Endometrial microvascular endothelial cells (primary cell): ENCODE data around the gene MACF1. TPM values are rescaled to one million over a fixed set of nuclear protein-coding genes. Genes with fewer than 3 reads are reported as not detected.

Experiments
- in situ Hi-C: cut with HindIII; loops from 2 replicates; pipeline ENCODE4 v1.10.0; 2017; ENCODE audit warnings: low sequenced_read_pairs, low pct_unique_long_range_greater_than_20kb; ENCODE audit errors: inconsistent ontology term
- total RNA-seq: library from RNA; depleted of rRNA; stranded (reverse); fragments of >200 nt; gene quantifications from one replicate; pipeline ENCODE4 v1.2.3, GENCODE V29; 2015; ENCODE audit errors: inconsistent ontology term

The MACF1 gene
- total RNA-seq, 1 donor from 2014 or later: 183 TPM

DNA sequence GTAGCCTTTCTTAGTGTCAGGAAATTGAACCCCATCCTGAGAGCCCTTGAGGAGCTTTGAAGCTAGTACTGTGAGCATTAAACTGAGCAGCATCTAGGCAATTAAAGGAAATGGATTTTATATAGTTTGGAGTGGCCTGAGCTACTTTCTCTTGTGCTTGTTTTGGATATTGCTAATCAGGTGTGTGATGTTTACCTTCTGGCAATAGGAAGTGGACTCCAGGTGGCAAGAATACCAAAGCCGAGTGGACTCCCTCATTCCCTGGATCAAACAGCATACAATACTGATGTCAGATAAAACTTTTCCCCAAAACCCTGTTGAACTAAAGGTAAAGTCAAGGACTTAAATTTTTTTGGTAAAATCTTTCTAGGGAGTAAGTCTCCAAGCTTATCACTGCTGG is 79.4 kb downstream of the MACF1 start:
- in situ Hi-C loops: no loop called here

DNA sequence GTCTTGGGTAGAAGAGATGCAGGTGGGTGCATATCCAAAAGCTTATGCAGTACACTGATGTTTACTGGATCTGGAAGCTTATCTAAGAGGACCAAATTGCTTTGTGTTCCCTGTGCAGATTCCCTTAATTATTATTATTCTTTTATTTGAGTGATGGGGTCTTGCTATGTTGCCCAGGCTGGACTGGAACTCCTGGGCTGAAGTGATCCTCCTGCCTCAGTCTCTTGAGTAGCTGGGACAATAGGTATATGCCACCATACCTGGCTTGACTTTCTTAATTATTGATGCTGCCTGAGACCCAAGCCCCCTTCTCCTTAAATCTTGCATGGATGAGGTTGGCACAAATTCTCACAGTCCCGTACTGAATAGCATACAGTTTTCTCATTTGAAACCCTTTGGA is 83.0 kb downstream of the MACF1 start:
- in situ Hi-C loops: no loop called here

GRCh38 chr1:39288735-39289465 is 84.4 kb downstream of the MACF1 start:
- in situ Hi-C loops: no loop called here

DNA sequence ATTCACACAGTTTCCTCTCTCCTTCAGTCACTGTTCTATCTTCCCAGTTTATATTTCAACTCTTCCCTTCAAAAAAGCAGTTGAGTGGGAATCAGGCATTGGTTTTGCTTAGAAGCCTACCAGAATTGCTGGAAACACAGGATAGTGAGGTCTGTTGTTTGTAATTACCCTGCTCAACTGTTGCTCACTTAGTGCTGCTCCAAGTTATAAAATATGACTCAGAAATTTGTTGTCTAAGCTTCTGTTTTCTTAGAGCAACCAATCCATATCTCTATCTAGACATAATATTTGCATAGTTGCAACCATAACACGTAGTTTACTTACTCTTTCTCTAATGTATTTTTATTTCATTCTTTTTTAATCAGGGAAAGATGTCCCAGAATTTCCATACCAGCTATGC is 87.9 kb downstream of the MACF1 start:
- in situ Hi-C loops: no loop called here

- in situ Hi-C loops: no loop called here
These were observed 89.0 kb downstream of the MACF1 start for GRCh38 chr1:39293375-39294070.

DNA sequence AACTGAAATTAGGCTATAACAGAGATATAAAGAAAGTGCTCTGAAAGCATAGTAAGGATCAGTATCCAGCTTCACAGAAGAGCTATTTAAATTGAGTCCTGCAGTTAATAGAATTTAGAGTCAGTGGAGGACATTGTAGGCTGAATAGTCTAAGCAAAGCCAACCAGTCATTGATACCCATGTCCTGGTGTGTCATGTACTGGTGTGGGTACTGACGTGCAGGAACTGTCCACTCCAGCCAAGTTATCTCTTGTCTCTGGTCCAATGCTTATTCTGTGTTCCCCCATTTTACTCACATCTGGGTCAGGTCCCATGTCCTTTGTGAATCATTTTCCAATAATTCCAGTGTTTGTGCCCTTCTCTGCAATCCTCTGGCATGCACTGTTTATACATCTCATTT is 90.0 kb downstream of the MACF1 start:
- in situ Hi-C loops: no loop called here

DNA sequence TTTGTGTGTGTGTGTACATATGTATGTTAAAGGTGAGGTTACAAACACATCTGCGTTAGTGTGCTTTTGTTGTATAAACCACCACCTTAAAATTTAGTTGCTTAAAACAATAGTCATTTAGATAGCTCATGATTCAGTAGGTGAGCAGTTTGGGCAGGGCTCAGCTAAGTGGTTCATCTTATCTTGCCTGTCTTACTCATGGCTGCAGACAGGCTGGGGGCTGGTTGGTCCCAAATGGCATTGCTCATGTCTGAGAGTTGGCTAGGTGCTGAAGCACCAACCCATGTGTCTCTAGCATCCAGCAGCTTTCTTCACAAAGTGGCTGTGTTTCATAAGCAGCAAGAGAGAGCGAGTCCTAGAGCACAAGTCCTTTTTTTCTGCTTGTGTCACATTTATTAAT is 91.4 kb downstream of the MACF1 start:
- in situ Hi-C loops: no loop called here

DNA sequence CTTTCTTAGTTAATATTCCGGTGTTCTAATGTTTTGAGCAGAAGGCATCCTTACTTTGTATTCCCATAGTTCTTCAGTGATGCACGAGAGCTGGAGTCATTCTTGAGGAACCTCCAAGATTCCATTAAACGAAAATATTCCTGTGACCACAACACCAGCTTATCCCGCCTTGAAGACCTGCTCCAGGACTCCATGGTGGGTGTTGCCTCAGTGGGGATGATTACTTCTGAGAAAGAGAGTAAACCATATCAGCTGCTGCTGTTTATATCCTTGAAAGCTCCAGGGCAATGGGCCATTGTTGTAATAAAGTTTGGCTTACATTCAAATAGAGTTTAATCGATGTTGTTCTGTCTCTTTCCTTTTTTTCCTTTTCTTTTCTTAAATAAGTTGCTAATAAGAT is 93.1 kb downstream of the MACF1 start:
- in situ Hi-C loops: no loop called here

DNA sequence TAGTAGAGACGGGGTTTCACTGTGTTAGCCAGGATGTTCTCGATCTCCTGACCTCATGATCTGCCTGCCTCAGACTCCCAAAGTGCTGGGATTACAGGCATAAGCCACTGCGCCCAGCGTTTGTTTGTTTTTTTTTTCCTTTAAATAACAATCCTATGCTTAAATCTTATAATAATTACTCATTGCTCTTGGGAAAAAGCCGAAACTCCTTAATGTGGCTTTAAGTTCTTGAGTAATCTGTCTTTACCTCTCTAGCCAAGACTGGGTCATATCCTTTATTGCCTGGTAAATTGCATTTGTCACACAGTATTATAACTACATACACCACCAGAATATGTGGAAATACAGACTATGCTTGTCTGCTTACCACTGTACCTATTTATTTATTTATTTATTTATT is 97.1 kb downstream of the MACF1 start:
- in situ Hi-C loops: no loop called here

DNA sequence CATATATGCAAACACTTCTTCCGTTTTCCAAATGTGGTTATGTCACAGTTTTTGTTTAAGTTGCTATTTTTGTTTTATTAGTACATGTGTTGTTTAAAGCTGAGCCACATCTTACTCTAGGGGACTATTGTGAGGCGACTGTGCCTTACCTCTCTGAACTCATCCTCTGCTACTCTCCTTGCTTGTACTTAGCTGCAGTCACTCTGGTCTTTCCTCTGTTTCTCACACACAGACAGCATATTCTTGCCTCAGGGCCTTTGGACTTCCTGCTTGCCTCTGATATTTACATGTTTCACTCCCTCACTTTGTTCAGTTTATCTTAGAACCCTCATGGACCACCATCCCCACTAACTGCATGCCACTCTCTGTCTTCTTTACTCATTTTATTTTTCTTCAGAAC is 101.1 kb downstream of the MACF1 start:
- in situ Hi-C loops: no loop called here

DNA sequence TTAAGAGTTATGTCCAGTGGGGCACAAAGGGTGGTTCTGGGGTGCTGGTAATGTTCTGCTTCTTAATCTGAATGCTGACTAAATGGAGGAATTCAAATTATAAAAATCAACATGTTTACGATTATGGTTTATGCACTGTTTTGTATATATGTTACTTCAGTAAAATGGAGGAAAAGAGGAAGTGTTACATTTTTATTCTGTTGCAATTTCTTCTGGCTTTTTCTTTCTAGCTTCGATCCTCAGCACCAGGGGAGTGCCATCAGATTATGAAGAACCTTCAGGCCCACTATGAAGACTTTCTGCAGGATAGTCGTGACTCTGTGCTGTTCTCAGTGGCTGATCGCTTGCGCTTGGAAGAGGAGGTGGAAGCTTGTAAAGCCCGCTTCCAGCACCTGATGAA is 105.5 kb downstream of the MACF1 start:
- in situ Hi-C loops: no loop called here

DNA sequence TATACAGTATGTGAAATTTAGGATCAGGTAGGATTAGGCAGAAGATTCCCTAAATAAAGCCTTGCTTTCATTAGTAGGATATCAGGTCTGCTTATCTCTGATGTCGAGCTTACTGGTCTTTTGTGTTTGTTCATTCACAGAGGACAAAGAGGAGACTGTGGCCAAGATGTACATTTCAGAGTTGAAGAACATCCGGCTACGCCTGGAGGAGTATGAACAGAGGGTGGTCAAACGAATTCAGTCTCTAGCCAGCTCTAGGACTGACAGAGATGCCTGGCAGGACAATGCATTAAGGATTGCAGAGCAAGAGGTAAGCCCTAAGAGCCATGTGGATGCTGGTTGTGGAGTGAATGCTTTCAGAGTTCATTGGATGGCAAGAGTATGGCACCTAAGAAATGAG is 106.2 kb downstream of the MACF1 start:
- in situ Hi-C loops: no loop called here

DNA sequence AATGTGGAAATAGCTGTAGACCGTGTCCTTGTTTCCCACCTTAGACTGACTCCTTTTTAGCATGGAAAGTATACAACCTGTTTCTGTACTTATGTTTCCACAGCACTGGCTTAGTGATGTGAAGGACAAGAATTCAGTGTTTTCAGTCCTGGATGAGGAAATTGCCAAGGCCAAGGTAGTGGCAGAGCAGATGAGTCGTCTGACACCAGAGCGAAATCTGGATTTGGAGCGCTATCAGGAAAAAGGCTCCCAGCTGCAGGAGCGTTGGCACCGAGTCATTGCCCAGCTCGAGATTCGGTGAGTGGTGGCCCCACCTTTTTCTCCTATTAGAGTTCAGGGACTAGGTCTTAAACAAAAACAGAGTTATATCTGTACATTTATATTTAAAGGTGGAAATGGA is 112.6 kb downstream of the MACF1 start:
- in situ Hi-C loops: no loop called here

- in situ Hi-C loops: no loop called here
These were observed 113.6 kb downstream of the MACF1 start for GRCh38 chr1:39317910-39318633.

DNA sequence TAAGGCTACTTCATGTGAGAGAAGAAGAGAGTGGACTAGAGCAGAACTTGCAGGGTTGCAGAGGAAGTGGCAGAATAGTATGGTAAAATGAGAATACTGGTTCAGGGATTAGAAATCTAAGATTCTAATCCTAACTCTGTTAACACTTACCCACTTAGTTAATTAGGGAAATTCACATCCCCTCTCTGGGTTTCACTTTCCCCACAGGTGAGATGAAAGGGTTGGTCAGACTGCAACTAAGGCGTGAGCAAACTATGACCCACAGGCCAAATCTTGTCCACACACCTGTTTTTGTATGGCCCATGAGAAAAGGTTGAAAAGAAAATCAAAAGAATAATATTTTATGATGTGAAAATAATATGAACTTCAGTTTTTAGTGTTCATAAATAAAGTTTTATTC is 117.5 kb downstream of the MACF1 start:
- in situ Hi-C loops: no loop called here

GRCh38 chr1:39322431-39322830 is 117.9 kb downstream of the MACF1 start:
- in situ Hi-C loops: no loop called here

DNA sequence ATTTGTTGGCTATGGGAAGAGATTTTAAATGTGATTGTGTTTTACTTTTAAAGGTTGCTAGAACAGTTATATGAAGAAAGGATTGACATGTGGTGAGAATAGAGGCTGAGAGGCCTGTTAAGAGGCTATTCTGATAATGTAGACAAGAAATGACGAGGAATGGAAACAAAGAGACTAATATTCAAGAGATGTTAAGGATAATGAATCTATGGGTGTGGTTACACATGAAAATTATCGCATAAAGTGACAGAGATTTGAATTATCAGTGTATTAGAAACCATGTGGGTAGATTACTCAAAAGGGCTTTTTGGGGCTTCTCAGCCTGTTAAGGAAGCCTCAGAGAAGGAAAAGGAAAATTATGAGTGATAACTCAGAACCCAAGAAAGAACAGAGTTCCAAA is 120.4 kb downstream of the MACF1 start:
- in situ Hi-C loops: no loop called here

- in situ Hi-C loops: no loop called here
These were observed 122.3 kb downstream of the MACF1 start for GRCh38 chr1:39326836-39327235.

DNA sequence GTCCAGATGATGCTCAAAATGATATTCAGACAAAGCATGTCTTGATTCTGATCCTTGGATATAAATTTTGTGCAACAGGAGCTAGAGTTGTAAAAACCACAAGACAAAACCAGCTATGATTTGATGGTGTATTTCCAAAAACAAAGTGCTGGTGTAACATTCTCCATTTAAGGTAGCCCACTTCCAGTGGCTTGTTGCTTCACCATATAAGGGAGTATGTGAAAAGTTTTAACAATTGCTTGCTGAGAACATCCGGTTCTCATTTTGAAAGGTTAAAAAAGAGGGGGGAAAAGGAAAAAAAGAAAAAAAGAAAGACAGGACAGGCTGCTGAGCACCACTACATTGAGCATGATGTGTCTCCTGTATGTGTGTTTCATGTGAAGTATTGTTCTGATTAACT is 123.6 kb downstream of the MACF1 start:
- in situ Hi-C loops: no loop called here

- in situ Hi-C loops: no loop called here
These were observed 124.2 kb downstream of the MACF1 start for GRCh38 chr1:39328586-39329121.
